Fibroblast of mammary gland (primary cell): ENCODE measurements around the gene FERMT2.

ENCODE experiments used
- DNase-seq: peaks from one replicate; pipeline ENCODE4 v3.0.0-alpha.2; 2010; ENCODE audit warnings: low read depth
- H3K4me3 ChIP-seq: 2 replicates; pipeline ENCODE4 v1.5.1; 2011; ENCODE audit warnings: low read depth, mild to moderate bottlenecking, low read length, moderate library complexity; ENCODE audit not compliant: control insufficient read depth
- CTCF ChIP-seq: conservative IDR thresholded peaks from 2 replicates; pipeline ENCODE4 v1.5.1; 2011; ENCODE audit warnings: low read depth, low read length, inconsistent platforms; ENCODE audit not compliant: control insufficient read depth, insufficient read depth

Gene FERMT2

DNA sequence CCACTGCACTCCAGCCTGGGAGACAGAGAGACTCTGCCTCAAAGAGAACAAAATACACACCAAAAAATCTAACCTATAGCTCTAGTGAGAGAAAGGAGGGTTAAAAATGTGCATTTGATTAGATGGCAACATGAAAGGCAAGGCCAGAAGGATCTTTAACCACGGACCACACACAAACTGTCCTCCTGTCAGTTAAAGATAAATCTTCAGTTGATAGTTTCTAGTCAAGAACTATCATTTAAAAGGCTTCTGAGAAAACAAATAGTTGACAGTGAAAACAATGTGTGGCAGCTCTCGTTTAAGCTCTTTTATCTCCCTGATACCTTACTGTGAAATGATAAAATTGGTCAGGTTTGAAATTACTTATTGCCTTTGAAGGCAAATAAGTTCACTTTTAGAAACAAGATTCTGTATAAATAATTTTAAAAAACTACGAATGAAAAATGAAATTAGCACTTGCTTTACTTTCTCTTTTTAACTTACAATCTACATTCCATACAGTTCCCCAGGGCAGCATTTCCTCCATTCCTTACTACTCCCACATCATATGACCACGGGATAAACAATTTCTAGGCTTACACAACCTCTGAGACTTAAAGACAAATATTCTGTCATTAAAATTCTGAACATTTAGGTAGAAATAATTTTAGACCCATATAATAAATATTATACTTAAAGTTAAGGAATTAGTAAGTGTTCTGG is 88.1 kb downstream of the FERMT2 start:
- no peak for TF ChIP-seq CTCF
- H3K4me3 ChIP-seq, result no peak overlapping the region
- DNase-seq, result peak; percentile 79

- no peak for TF ChIP-seq CTCF
- DNase-seq, result no peak
- H3K4me3 ChIP-seq, result no peak overlapping the region
These were observed 89.4 kb downstream of the FERMT2 start for GRCh38 chr14:52861403-52861802.

DNA sequence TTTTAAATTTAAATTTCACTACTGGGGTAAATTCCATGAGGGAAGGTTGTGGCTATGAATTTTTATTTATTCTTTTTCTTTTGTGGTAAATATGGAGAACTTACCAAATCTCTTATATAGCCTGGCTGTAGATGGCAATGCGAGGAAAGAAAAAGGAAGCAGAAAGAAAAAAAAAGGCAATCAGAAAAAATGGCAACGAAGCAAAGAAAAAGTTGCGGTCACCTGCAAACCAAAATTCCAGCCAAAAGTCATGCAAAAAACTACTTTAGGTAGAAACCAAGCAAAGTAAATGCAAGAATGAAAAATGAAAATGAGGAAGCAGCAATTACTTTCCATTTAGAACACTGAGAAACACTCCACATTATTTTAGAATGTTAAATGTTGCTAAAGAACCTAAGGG is 89.9 kb downstream of the FERMT2 start:
- DNase-seq, result no peak
- TF ChIP-seq CTCF, result no peak
- no peak overlapping the region for H3K4me3 ChIP-seq

DNA sequence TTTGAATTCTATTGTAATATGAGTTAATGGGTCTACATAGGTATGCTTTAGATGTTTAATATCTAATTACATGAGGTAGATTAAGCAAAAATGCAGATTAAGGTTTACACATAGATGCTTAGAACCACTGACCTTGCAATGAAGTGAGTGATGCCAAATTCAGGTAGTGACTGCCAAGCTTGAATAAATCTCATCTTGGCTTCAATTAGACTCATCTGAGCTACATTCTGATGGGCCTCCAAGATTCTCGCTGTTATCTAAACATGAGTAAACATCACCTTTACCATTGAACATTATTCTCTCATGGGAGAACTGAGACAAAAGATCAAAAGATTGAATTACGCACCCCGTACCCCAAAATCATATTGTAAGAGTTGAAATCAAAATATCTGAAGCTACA is 90.6 kb downstream of the FERMT2 start:
- no peak overlapping the region for H3K4me3 ChIP-seq
- no peak for TF ChIP-seq CTCF
- DNase-seq, result no peak

- TF ChIP-seq CTCF, result no peak
- no peak for DNase-seq
- H3K4me3 ChIP-seq, result no peak overlapping the region
These were observed 94.7 kb downstream of the FERMT2 start for GRCh38 chr14:52856139-52856538.

- TF ChIP-seq CTCF, result no peak
- DNase-seq, result peak; percentile 10
- no peak overlapping the region for H3K4me3 ChIP-seq
These were observed 97.4 kb downstream of the FERMT2 start for GRCh38 chr14:52853522-52853854.
